ENCODE measurements around the gene MYCL.

MYCL gene

GRCh38 chr1:39896909-39897685 is 4.6 kb downstream of the MYCL start:
- H3K36me3 ChIP-seq (ENCODE audit: insufficient read depth): no peaks in the 10 kb centered on the region
- no peak overlapping the region for H3K9ac ChIP-seq
- no peaks in the 10 kb centered on the region for H3K79me2 ChIP-seq (ENCODE audit: insufficient read depth, low read depth)
- H2AFZ ChIP-seq (ENCODE audit: low read depth): no peak overlapping the region
- TF ChIP-seq, protein P1, sequence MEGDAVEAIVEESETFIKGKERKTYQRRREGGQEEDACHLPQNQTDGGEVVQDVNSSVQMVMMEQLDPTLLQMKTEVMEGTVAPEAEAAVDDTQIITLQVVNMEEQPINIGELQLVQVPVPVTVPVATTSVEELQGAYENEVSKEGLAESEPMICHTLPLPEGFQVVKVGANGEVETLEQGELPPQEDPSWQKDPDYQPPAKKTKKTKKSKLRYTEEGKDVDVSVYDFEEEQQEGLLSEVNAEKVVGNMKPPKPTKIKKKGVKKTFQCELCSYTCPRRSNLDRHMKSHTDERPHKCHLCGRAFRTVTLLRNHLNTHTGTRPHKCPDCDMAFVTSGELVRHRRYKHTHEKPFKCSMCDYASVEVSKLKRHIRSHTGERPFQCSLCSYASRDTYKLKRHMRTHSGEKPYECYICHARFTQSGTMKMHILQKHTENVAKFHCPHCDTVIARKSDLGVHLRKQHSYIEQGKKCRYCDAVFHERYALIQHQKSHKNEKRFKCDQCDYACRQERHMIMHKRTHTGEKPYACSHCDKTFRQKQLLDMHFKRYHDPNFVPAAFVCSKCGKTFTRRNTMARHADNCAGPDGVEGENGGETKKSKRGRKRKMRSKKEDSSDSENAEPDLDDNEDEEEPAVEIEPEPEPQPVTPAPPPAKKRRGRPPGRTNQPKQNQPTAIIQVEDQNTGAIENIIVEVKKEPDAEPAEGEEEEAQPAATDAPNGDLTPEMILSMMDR (conservative IDR thresholded peaks at IDR 0.05; ENCODE audit: low read depth, low read length): no peak
- no peaks in the 10 kb centered on the region for H4K20me1 ChIP-seq (ENCODE audit: insufficient read depth)
- H3K4me2 ChIP-seq: no peak overlapping the region
- peaks cover 3% of the 10 kb centered on the region for H3K4me1 ChIP-seq (ENCODE audit: low read depth, poor library complexity, severe bottlenecking)
- H3K27ac ChIP-seq: no peak overlapping the region
- H3K4me3 ChIP-seq (IDR thresholded peaks at IDR 0.05; ENCODE audit: insufficient read depth, low read depth, low read length): no peak overlapping the region
- H3K27me3 ChIP-seq (ENCODE audit: insufficient read depth, low read depth): peaks cover 3% of the 10 kb centered on the region; the same call in 1 of the 2 replicates

DNA sequence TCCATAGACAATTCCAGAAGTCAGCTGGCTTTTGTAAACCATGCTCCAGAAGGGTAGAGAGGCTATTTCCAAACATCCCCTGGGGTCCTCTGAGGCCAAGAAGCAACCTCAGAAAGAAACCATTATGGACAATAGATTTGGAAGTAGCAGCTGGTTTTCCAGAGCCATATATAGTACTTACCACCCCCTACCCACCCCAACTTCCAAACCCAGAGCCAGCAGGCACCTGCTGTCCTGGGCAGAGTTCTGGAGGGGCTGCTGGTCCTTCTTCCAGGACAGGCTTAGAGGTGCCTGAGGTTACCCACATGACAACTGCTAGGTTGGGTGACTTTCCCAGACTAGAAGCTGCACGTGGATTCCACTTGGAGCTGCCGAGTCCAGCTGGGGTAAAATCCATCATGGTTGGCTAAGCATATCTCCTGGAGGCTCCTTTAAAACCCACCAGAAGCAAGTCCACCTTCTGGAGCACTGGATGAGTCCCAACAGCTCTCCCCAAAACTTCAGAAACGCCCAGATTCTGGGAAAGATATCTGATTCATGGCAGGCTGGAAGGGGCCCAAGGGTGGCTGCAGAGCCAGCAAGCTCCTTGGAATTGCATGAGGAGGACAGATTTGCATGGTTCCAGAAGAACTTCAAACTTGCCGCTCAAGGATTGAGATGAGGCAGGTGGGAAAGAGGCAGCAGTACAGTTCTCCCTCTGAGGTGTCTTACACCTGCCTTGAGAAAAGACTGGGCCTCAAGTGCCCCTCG is 5.8 kb downstream of the MYCL start:
- TF ChIP-seq, protein P1 (conservative IDR thresholded peaks at IDR 0.05; ENCODE audit: low read depth, low read length): no peak
- Histone ChIP-seq H3K27ac (no peak overlapping the region), H3K36me3 (ENCODE audit: insufficient read depth) (no peaks in the 10 kb centered on the region), H3K4me3 (IDR thresholded peaks at IDR 0.05; ENCODE audit: insufficient read depth, low read depth, low read length) (no peak overlapping the region), H3K4me1 (ENCODE audit: low read depth, poor library complexity, severe bottlenecking) (peaks cover 3% of the 10 kb centered on the region), H3K79me2 (ENCODE audit: insufficient read depth, low read depth) (no peaks in the 10 kb centered on the region), H4K20me1 (ENCODE audit: insufficient read depth) (no peaks in the 10 kb centered on the region), H3K9ac (no peak overlapping the region), H3K4me2 (no peak overlapping the region), H2AFZ (ENCODE audit: low read depth) (no peak overlapping the region), H3K27me3 (ENCODE audit: insufficient read depth, low read depth) (peaks cover 3% of the 10 kb centered on the region; the same call in 1 of the 2 replicates)

DNA sequence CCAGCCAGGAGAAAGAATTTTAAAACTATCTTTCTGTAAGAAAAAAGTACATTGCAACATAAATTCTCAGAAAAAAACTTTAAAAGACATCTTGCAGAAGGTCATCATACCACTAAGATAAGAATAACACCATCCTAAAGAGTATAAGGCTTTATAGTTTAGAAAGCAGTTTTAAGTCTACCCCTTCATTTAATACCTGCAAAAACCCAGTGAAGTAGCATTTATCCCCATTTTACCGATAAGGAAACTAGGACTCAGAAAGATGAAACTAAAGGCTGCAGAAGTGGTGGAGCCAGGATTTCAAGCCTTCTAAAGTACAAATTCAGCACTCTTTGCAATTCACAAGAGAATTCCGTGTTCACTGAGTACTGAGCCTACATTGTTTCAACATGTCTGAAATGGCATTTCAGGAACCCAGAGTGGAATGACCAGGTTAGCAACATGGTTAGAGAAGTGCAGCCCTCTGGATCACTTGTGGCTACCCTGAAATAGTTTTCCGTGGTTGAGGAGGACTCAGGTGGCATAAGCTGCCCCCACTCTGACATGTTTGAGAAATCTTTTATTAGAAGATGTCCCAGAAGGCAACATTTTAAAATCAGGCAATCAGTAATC is 6.7 kb downstream of the MYCL start:
- Histone ChIP-seq H3K4me1 (ENCODE audit: low read depth, poor library complexity, severe bottlenecking) (peaks cover 3% of the 10 kb centered on the region), H3K4me3 (IDR thresholded peaks at IDR 0.05; ENCODE audit: insufficient read depth, low read depth, low read length) (no peak overlapping the region)

More for the DNA sequence above, 6.7 kb downstream of the MYCL start:
- Histone ChIP-seq H3K27ac (no peak overlapping the region), H3K9ac (no peak overlapping the region), H2AFZ (ENCODE audit: low read depth) (no peak overlapping the region), H3K79me2 (ENCODE audit: insufficient read depth, low read depth) (no peaks in the 10 kb centered on the region), H3K27me3 (ENCODE audit: insufficient read depth, low read depth) (no peaks in the 10 kb centered on the region), H3K4me2 (no peak overlapping the region), H3K36me3 (ENCODE audit: insufficient read depth) (no peaks in the 10 kb centered on the region), H4K20me1 (ENCODE audit: insufficient read depth) (no peaks in the 10 kb centered on the region)
- TF ChIP-seq, protein P1 (conservative IDR thresholded peaks at IDR 0.05; ENCODE audit: low read depth, low read length): no peak

Data from KMS-11 (cell line).